ENCODE measurements around the gene RASSF1. TPM values are rescaled to one million over a fixed set of nuclear protein-coding genes. Genes with fewer than 3 reads are reported as not detected.

RASSF1 gene
- total RNA-seq, 1 experiment from 2014 or later: 15.8 TPM

DNA sequence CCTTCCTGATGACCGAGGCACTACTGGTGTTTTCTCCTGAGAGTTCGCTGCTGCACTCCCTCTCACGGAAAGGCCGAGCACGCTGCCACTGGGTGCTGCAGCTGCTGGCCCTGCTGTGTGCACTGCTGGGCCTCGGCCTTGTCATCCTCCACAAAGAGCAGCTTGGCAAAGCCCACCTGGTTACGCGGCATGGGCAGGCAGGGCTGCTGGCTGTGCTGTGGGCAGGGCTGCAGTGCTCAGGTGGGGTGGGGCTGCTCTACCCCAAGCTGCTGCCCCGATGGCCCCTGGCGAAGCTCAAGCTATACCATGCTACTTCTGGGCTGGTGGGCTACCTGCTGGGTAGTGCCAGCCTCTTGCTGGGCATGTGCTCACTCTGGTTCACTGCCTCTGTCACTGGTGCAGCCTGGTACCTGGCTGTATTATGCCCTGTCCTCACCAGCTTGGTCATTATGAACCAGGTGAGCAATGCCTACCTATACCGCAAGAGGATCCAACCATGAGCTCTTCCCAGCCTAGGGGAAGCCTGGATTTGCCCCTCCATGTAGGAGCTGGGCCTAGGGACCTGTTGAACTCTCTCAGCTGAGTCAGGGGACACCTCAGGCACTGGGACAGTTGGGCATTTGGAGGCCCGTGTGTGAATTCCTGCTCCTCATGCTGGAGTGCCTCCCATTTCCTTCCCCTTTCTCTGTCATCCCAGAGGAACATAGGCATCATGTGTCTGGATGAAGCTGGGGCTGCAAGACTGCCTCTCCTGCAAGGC, 12.8 kb upstream of the RASSF1 start:
- Histone ChIP-seq H3K9me3 (ENCODE audit: control insufficient read depth, low read depth, low read length) (no peaks in the 10 kb centered on the region), H4K91ac (ENCODE audit: insufficient read length, low read depth, low read length) (no peak overlapping the region), H3K18ac (ENCODE audit: insufficient read length, low read depth, low read length) (no peak overlapping the region), H3K23me2 (ENCODE audit: insufficient read length, low read depth, low read length, poor library complexity, severe bottlenecking) (peaks cover 11% of the 10 kb centered on the region), H3T11ph (ENCODE audit: low read length) (no peak overlapping the region), H3K4me1 (ENCODE audit: insufficient read depth, low read length) (peaks cover 4% of the 10 kb centered on the region; the same call in 1 of the 2 replicates), H3K27ac (ENCODE audit: insufficient read length, low read depth, low read length) (no peak overlapping the region), H3K79me1 (ENCODE audit: insufficient read depth, low read depth, low read length, poor library complexity, severe bottlenecking) (peaks cover 4% of the 10 kb centered on the region), H3K14ac (ENCODE audit: insufficient read depth, low read length) (no peak overlapping the region), H4K20me1 (ENCODE audit: control insufficient read depth, insufficient read depth, insufficient read length) (no peaks in the 10 kb centered on the region), H3K27me3 (ENCODE audit: insufficient read depth, low read length) (no peaks in the 10 kb centered on the region), H2BK15ac (ENCODE audit: low read depth, low read length) (no peak overlapping the region), H2AK5ac (ENCODE audit: insufficient read length, low read length) (no peak overlapping the region), H3K56ac (ENCODE audit: insufficient read length, low read depth, low read length) (no peak overlapping the region), H2BK5ac (ENCODE audit: insufficient read length, low read length) (no peak overlapping the region), H2BK20ac (ENCODE audit: low read depth, low read length, poor library complexity, severe bottlenecking) (no peak overlapping the region), H3K9ac (ENCODE audit: extremely low read depth, insufficient read length, low read length) (no peak overlapping the region), H2BK120ac (ENCODE audit: low read depth, low read length, poor library complexity, severe bottlenecking) (no peak overlapping the region), H3K4ac (ENCODE audit: low read depth, low read length) (no peak overlapping the region), H2BK12ac (ENCODE audit: insufficient read length, low read depth, low read length) (no peak overlapping the region), H3K4me2 (ENCODE audit: insufficient read depth, insufficient read length, low read length) (no peak overlapping the region), H4K5ac (ENCODE audit: insufficient read length, low read depth, low read length) (no peak overlapping the region), H3K23ac (ENCODE audit: insufficient read length, low read depth, low read length) (no peak overlapping the region), H2AFZ (ENCODE audit: low read length) (no peak overlapping the region), H3K79me2 (ENCODE audit: insufficient read depth, low read length) (peaks cover 6% of the 10 kb centered on the region; the same call in 1 of the 2 replicates), H4K8ac (replicated peaks; ENCODE audit: insufficient read length, low read depth, low read length) (no peak overlapping the region)
- H3K36me3 Mint-ChIP-seq (ENCODE audit: insufficient read depth in 1 of 3, low read depth in 3 of 3): peaks cover 19 to 31% (median 31%) of the 10 kb centered on the region in 3 experiments
- no peaks in the 10 kb centered on the region for H3K27me3 Mint-ChIP-seq (ENCODE audit: low read depth)
- H3K4me3 Mint-ChIP-seq: no peak overlapping the region
- DNase-seq: no peak
- H3K4me1 Mint-ChIP-seq: peaks cover 34 to 35% of the 10 kb centered on the region in 2 experiments
- H3K9me3 Mint-ChIP-seq: no peaks in the 10 kb centered on the region
- no CpG with 5 or more reads among the region's 12 CpGs for WGBS (ENCODE audit: extremely low coverage, insufficient read length, low lambda C conversion rate)
- H3K27ac Mint-ChIP-seq: no peak overlapping the region
- TF ChIP-seq, protein P1, sequence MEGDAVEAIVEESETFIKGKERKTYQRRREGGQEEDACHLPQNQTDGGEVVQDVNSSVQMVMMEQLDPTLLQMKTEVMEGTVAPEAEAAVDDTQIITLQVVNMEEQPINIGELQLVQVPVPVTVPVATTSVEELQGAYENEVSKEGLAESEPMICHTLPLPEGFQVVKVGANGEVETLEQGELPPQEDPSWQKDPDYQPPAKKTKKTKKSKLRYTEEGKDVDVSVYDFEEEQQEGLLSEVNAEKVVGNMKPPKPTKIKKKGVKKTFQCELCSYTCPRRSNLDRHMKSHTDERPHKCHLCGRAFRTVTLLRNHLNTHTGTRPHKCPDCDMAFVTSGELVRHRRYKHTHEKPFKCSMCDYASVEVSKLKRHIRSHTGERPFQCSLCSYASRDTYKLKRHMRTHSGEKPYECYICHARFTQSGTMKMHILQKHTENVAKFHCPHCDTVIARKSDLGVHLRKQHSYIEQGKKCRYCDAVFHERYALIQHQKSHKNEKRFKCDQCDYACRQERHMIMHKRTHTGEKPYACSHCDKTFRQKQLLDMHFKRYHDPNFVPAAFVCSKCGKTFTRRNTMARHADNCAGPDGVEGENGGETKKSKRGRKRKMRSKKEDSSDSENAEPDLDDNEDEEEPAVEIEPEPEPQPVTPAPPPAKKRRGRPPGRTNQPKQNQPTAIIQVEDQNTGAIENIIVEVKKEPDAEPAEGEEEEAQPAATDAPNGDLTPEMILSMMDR (conservative IDR thresholded peaks at IDR 0.05): no peak
